Peyer's patch (tissue), 4 donors: Measurements from ENCODE around the gene HLCS.

Experiments used
- POLR2A ChIP-seq, 2 donors: fragments of 450-650 bp; IDR thresholded peaks; one replicate each; pipeline ENCODE4 v1.5.1; 2017; ENCODE audit warnings: antibody characterized with exemption in 2 of 2, mild to moderate bottlenecking in 2 of 2, moderate library complexity in 2 of 2
- TF ChIP-seq, protein P1 (sequence below), 6 experiments: fragments of 450-650 bp in 4 of 6; fragments of 200-600 bp in 2 of 6; sonication (generic) in 1 of 6; IDR thresholded peaks; one replicate each; pipeline ENCODE4 v1.5.1; 2017 to 2019; ENCODE audit warnings: antibody characterized with exemption in 6 of 6, mild to moderate bottlenecking in 3 of 6, moderate library complexity in 1 of 6

DNA sequence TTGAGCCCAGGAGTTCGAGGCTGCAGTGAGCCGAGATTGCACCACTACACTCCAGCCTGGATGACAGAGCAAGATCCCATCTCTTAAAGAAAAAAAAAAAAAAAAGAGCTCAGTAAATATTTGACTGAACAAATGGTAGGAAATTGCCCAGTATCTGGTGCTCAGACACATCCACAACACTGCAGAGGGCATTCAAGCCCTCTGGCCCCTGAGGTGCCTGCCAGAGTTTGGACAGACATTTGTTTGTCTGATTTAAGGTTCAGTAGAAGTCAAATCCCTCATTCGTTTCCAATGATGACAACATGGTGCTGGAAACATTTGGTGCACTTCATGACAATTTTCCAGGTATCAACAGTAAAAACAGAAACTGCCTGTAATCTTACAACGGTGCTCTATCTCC, 86.6 kb downstream of the HLCS start:
- TF ChIP-seq, protein P1, sequence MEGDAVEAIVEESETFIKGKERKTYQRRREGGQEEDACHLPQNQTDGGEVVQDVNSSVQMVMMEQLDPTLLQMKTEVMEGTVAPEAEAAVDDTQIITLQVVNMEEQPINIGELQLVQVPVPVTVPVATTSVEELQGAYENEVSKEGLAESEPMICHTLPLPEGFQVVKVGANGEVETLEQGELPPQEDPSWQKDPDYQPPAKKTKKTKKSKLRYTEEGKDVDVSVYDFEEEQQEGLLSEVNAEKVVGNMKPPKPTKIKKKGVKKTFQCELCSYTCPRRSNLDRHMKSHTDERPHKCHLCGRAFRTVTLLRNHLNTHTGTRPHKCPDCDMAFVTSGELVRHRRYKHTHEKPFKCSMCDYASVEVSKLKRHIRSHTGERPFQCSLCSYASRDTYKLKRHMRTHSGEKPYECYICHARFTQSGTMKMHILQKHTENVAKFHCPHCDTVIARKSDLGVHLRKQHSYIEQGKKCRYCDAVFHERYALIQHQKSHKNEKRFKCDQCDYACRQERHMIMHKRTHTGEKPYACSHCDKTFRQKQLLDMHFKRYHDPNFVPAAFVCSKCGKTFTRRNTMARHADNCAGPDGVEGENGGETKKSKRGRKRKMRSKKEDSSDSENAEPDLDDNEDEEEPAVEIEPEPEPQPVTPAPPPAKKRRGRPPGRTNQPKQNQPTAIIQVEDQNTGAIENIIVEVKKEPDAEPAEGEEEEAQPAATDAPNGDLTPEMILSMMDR (IDR thresholded peaks at IDR 0.05) = no peak
- TF ChIP-seq POLR2A (IDR thresholded peaks at IDR 0.05) = no peak
